ENCODE data around the gene CT47C1. TPM values are rescaled to one million over a fixed set of nuclear protein-coding genes. Genes with fewer than 3 reads are reported as not detected.

Gene CT47C1
- polyA plus RNA-seq, 1 donor (not counting 4 experiments of a cell fraction or from before 2014, with no cell fraction given), result not detected

DNA sequence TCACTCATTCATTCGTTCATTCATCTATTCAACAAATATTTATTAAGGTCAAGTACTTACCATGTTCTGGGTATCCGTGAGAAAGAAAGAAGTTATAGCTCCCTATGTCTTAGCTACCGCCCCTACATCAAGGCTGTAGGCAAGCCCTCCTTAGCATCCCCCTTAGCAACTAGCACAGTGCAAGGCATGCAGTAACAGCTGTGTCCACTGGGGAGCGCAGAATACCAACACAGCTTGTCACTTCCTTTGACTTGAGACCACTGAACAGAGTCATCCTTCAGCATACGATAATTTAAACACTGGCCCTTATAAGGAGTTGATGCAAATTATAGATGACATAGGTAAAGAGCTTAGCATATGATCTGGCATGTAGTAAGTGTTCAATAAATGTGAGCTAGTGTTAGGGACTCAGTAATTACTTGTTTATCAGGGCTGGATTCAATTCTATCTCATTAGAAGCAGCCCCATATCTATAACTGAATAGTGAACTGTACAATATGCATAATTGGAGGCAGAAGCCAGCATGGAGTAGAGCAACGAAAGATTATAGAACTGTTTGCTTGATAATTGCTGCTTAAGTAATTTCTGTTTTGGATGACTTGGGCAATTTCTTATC is 46.1 kb downstream of the CT47C1 start:
- TF ChIP-seq, protein P1, sequence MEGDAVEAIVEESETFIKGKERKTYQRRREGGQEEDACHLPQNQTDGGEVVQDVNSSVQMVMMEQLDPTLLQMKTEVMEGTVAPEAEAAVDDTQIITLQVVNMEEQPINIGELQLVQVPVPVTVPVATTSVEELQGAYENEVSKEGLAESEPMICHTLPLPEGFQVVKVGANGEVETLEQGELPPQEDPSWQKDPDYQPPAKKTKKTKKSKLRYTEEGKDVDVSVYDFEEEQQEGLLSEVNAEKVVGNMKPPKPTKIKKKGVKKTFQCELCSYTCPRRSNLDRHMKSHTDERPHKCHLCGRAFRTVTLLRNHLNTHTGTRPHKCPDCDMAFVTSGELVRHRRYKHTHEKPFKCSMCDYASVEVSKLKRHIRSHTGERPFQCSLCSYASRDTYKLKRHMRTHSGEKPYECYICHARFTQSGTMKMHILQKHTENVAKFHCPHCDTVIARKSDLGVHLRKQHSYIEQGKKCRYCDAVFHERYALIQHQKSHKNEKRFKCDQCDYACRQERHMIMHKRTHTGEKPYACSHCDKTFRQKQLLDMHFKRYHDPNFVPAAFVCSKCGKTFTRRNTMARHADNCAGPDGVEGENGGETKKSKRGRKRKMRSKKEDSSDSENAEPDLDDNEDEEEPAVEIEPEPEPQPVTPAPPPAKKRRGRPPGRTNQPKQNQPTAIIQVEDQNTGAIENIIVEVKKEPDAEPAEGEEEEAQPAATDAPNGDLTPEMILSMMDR (optimal IDR thresholded peaks at IDR 0.05 in 1 of 3, IDR thresholded peaks at IDR 0.05 in 1 of 3, conservative IDR thresholded peaks at IDR 0.05 in 1 of 3; ENCODE audit: extremely low read depth in 1 of 3, insufficient read depth in 2 of 3, low read length in 3 of 3), result peak; percentile 79 to 90 (median 82)
- no peak for TF ChIP-seq EZH2 (IDR thresholded peaks at IDR 0.05; ENCODE audit: low read length)
- H3K4me1 ChIP-seq (ENCODE audit: control insufficient read depth, extremely low read depth, insufficient read depth, low read length), result no peaks in the 10 kb centered on the region
- H3K27me3 ChIP-seq (ENCODE audit: control insufficient read depth, extremely low read depth, insufficient read depth, low read length), result peaks cover 3% of the 10 kb centered on the region
- no peaks in the 10 kb centered on the region for H4K20me1 ChIP-seq (ENCODE audit: control insufficient read depth, extremely low read depth, insufficient read depth, low read length)
- no peak overlapping the region for H2AFZ ChIP-seq (ENCODE audit: control insufficient read depth, low read length)
- no peak overlapping the region for H3K4me3 ChIP-seq (ENCODE audit: control insufficient read depth in 2 of 3, extremely low read depth in 1 of 3, insufficient read depth in 2 of 3, low read depth in 1 of 3, low read length in 3 of 3)
- no peak overlapping the region for H3K4me2 ChIP-seq (ENCODE audit: control insufficient read depth, extremely low read depth, insufficient read depth, low read depth, low read length)
- H3K9me1 ChIP-seq (ENCODE audit: control insufficient read depth, extremely low read depth, insufficient read depth, low read length), result no peaks in the 10 kb centered on the region
- dilution Hi-C loops (cut with MboI; ENCODE audit: extremely low pct_ligation_motif_present, low sequenced_read_pairs), result no loop called here
- peak; percentile 1 for DNase-seq (ENCODE audit: low read depth, low spot score)
- H3K9ac ChIP-seq (ENCODE audit: control insufficient read depth, extremely low read depth, insufficient read depth, low read length), result no peak overlapping the region
- no peaks in the 10 kb centered on the region for H3K79me2 ChIP-seq (ENCODE audit: control insufficient read depth, insufficient read depth, low read length)
- no peaks in the 10 kb centered on the region for H3K9me3 ChIP-seq (ENCODE audit: control insufficient read depth, low read depth, low read length)
- H3K36me3 ChIP-seq (ENCODE audit: control insufficient read depth in 2 of 2, extremely low read depth in 1 of 2, insufficient read depth in 2 of 2, low read length in 2 of 2), result no peaks in the 10 kb centered on the region
- no peak overlapping the region for H3K27ac ChIP-seq (ENCODE audit: control insufficient read depth, insufficient read depth, low read length)
- no peak for FAIRE-seq

DNA sequence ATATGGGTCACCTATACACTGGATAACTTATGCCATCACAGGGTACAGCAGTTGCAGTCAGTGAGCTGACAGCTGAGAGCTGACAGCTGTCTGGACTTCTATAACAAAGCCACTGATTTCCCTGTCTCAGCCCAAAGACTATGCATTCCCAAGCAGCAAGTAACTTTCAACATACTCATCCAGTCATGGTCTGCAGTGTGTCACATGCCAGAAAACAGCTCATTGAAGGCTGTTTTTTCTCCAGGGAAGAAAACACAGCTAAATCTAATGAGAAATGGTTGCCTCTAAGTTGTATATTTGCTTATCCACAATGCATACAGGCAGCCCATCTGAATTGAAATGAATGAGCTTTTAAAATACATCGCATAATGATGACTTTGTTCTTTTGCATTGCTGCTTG is 48.5 kb downstream of the CT47C1 start:
- Histone ChIP-seq H3K9me1 (ENCODE audit: control insufficient read depth, extremely low read depth, insufficient read depth, low read length) (no peaks in the 10 kb centered on the region), H3K4me2 (ENCODE audit: control insufficient read depth, extremely low read depth, insufficient read depth, low read depth, low read length) (no peak overlapping the region), H3K27ac (ENCODE audit: control insufficient read depth, insufficient read depth, low read length) (no peak overlapping the region), H3K79me2 (ENCODE audit: control insufficient read depth, insufficient read depth, low read length) (no peaks in the 10 kb centered on the region), H3K9ac (ENCODE audit: control insufficient read depth, extremely low read depth, insufficient read depth, low read length) (no peak overlapping the region), H4K20me1 (ENCODE audit: control insufficient read depth, extremely low read depth, insufficient read depth, low read length) (no peaks in the 10 kb centered on the region), H3K27me3 (ENCODE audit: control insufficient read depth, extremely low read depth, insufficient read depth, low read length) (peaks cover 3% of the 10 kb centered on the region), H3K4me3 (ENCODE audit: control insufficient read depth in 2 of 3, extremely low read depth in 1 of 3, insufficient read depth in 2 of 3, low read depth in 1 of 3, low read length in 3 of 3) (no peak overlapping the region), H3K4me1 (ENCODE audit: control insufficient read depth, extremely low read depth, insufficient read depth, low read length) (no peaks in the 10 kb centered on the region), H3K9me3 (ENCODE audit: control insufficient read depth, low read depth, low read length) (no peaks in the 10 kb centered on the region), H3K36me3 (ENCODE audit: control insufficient read depth in 2 of 2, extremely low read depth in 1 of 2, insufficient read depth in 2 of 2, low read length in 2 of 2) (no peaks in the 10 kb centered on the region), H2AFZ (ENCODE audit: control insufficient read depth, low read length) (no peak overlapping the region)
- DNase-seq (ENCODE audit: low read depth, low spot score), result no peak
- FAIRE-seq, result no peak
- dilution Hi-C loops (cut with MboI; ENCODE audit: extremely low pct_ligation_motif_present, low sequenced_read_pairs), result no loop called here
- TF ChIP-seq EZH2 (IDR thresholded peaks at IDR 0.05; ENCODE audit: low read length), result no peak
- TF ChIP-seq, protein P1 (optimal IDR thresholded peaks at IDR 0.05 in 1 of 3, IDR thresholded peaks at IDR 0.05 in 1 of 3, conservative IDR thresholded peaks at IDR 0.05 in 1 of 3; ENCODE audit: extremely low read depth in 1 of 3, insufficient read depth in 2 of 3, low read length in 3 of 3), result no peak

Other genes with a start within 250 kb of the CT47C1 start
- gene ZCCHC12, start 249.2 kb upstream of the CT47C1 start, polyA plus RNA-seq, result not detected in 3 replicates
- not detected in 3 replicates for gene LONRF3, start 98.4 kb upstream of the CT47C1 start, polyA plus RNA-seq
- gene KIAA1210, start 54.8 kb downstream of the CT47C1 start, polyA plus RNA-seq, result not detected in 3 replicates
- 42.7 to 74.3 TPM (median 54.2 TPM) in 3 replicates for gene PGRMC1, start 163.3 kb downstream of the CT47C1 start, polyA plus RNA-seq

Data from keratinocyte (primary cell).